H9 (cell line): Measurements from ENCODE around the gene GABRB1. TPM values are rescaled to one million over a fixed set of nuclear protein-coding genes. Genes with fewer than 3 reads are reported as not detected.

Source experiments
- DNase-seq: peaks from one replicate; pipeline ENCODE4 v3.0.0-alpha.2; 2017
- H2AFZ ChIP-seq: one replicate; pipeline ENCODE4 v1.6.1; 2013; ENCODE audit warnings: mild to moderate bottlenecking, low read length, control low read depth, moderate library complexity
- H2AK5ac ChIP-seq: 2 replicates; pipeline ENCODE4 v1.6.1; 2013; ENCODE audit warnings: low read length, control low read depth, mixed read lengths; ENCODE audit not compliant: insufficient read length
- H2BK120ac ChIP-seq: one replicate; pipeline ENCODE4 v1.6.1; 2013; ENCODE audit warnings: low read depth, mild to moderate bottlenecking, low read length, control low read depth, inconsistent platforms; ENCODE audit not compliant: poor library complexity, severe bottlenecking
- H2BK12ac ChIP-seq: 2 replicates; pipeline ENCODE4 v1.6.1; 2013; ENCODE audit warnings: low read length, control low read depth, mixed read lengths, low read depth; ENCODE audit not compliant: insufficient read length
- H2BK15ac ChIP-seq: 2 replicates; pipeline ENCODE4 v1.6.1; 2013; ENCODE audit warnings: low read depth, low read length, control low read depth
- H2BK20ac ChIP-seq: one replicate; pipeline ENCODE4 v1.6.1; 2013; ENCODE audit warnings: low read depth, mild to moderate bottlenecking, low read length, control low read depth, inconsistent platforms; ENCODE audit not compliant: poor library complexity, severe bottlenecking
- H2BK5ac ChIP-seq: 2 replicates; pipeline ENCODE4 v1.6.1; 2013; ENCODE audit warnings: low read length, control low read depth, mixed read lengths; ENCODE audit not compliant: insufficient read length
- H3K14ac ChIP-seq: 2 replicates; pipeline ENCODE4 v1.6.1; 2013; ENCODE audit warnings: low read length, control low read depth; ENCODE audit not compliant: insufficient read depth
- H3K18ac ChIP-seq: 2 replicates; pipeline ENCODE4 v1.6.1; 2013; ENCODE audit warnings: low read depth, mild to moderate bottlenecking, mixed read lengths, low read length, control low read depth; ENCODE audit not compliant: insufficient read length
- H3K23ac ChIP-seq: 2 replicates; pipeline ENCODE4 v1.6.1; 2013; ENCODE audit warnings: low read length, control low read depth, mixed read lengths, low read depth; ENCODE audit not compliant: insufficient read length
- H3K23me2 ChIP-seq: 2 replicates; pipeline ENCODE4 v1.6.1; 2013; ENCODE audit warnings: low read depth, mild to moderate bottlenecking, mixed read lengths, low read length, control low read depth; ENCODE audit not compliant: insufficient read length, poor library complexity, severe bottlenecking
- H3K27ac ChIP-seq: 2 replicates; pipeline ENCODE4 v1.5.1; 2013; ENCODE audit warnings: low read length, control low read depth, mixed read lengths, low read depth; ENCODE audit not compliant: insufficient read length
- H3K27me3 ChIP-seq: 2 replicates; pipeline ENCODE4 v1.6.1; 2013; ENCODE audit warnings: low read length, control low read depth, inconsistent platforms; ENCODE audit not compliant: insufficient read depth
- H3K4ac ChIP-seq: 2 replicates; pipeline ENCODE4 v1.6.1; 2013; ENCODE audit warnings: low read depth, mild to moderate bottlenecking, control low read depth, inconsistent platforms, low read length, moderate library complexity
- H3K4me1 ChIP-seq: 2 replicates; pipeline ENCODE4 v1.6.1; 2013; ENCODE audit warnings: low read length, control low read depth, inconsistent platforms; ENCODE audit not compliant: insufficient read depth
- H3K4me2 ChIP-seq: 2 replicates; pipeline ENCODE4 v1.6.1; 2013; ENCODE audit warnings: low read length, control low read depth, mixed read lengths; ENCODE audit not compliant: insufficient read length, insufficient read depth
- H3K56ac ChIP-seq: 2 replicates; pipeline ENCODE4 v1.6.1; 2013; ENCODE audit warnings: low read depth, mild to moderate bottlenecking, mixed read lengths, low read length, control low read depth; ENCODE audit not compliant: insufficient read length
- H3K79me1 ChIP-seq: 2 replicates; pipeline ENCODE4 v1.6.1; 2013; ENCODE audit warnings: low read depth, mild to moderate bottlenecking, moderate library complexity, low read length, control low read depth, inconsistent platforms; ENCODE audit not compliant: insufficient read depth, poor library complexity, severe bottlenecking
- H3K79me2 ChIP-seq: 2 replicates; pipeline ENCODE4 v1.6.1; 2013; ENCODE audit warnings: low read length, control low read depth, inconsistent platforms; ENCODE audit not compliant: insufficient read depth
- H3K9ac ChIP-seq: 2 replicates; pipeline ENCODE4 v1.6.1; 2013; ENCODE audit warnings: low read length, control low read depth, mixed read lengths; ENCODE audit not compliant: insufficient read length; ENCODE audit errors: extremely low read depth
- H3K9me3 ChIP-seq: one replicate; pipeline ENCODE4 v1.6.1; 2013; ENCODE audit warnings: low read depth, low read length, inconsistent platforms; ENCODE audit not compliant: control insufficient read depth
- H3T11ph ChIP-seq: one replicate; pipeline ENCODE4 v1.6.1; 2013; ENCODE audit warnings: mild to moderate bottlenecking, low read length, control low read depth, inconsistent platforms
- H4K20me1 ChIP-seq: one replicate; pipeline ENCODE4 v1.6.1; 2013; ENCODE audit not compliant: control insufficient read depth, insufficient read length, insufficient read depth
- H4K5ac ChIP-seq: 2 replicates; pipeline ENCODE4 v1.6.1; 2013; ENCODE audit warnings: low read depth, mild to moderate bottlenecking, mixed read lengths, low read length, control low read depth; ENCODE audit not compliant: insufficient read length
- H4K8ac ChIP-seq: replicated peaks from 2 replicates; pipeline ENCODE4 v1.6.1; 2013; ENCODE audit warnings: low read length, control low read depth, mixed read lengths, low read depth; ENCODE audit not compliant: insufficient read length
- H4K91ac ChIP-seq: 2 replicates; pipeline ENCODE4 v1.6.1; 2013; ENCODE audit warnings: low read depth, mild to moderate bottlenecking, moderate library complexity, mixed read lengths, low read length, control low read depth; ENCODE audit not compliant: insufficient read length
- H3K27ac Mint-ChIP-seq, 3 experiments: 2 replicates in 2 of 3; 3 replicates in 1 of 3; pipeline ENCODE4 v1.8.0; 2020 to 2021; ENCODE audit warnings: mixed read lengths in 3 of 3, mild to moderate bottlenecking in 1 of 3, moderate library complexity in 1 of 3
- H3K27me3 Mint-ChIP-seq: 2 replicates; pipeline ENCODE4 v1.8.0; 2021; ENCODE audit warnings: low read depth, mild to moderate bottlenecking, moderate library complexity, mixed read lengths
- H3K36me3 Mint-ChIP-seq, 3 experiments: 2 replicates in 2 of 3; 3 replicates in 1 of 3; pipeline ENCODE4 v1.8.0; 2020 to 2021; ENCODE audit warnings: low read depth in 3 of 3, mixed read lengths in 3 of 3; ENCODE audit not compliant: insufficient read depth in 1 of 3
- H3K4me1 Mint-ChIP-seq, 2 experiments: 2 replicates each; pipeline ENCODE4 v1.8.0; 2020; ENCODE audit warnings: mixed read lengths in 2 of 2
- H3K4me3 Mint-ChIP-seq, 2 experiments: 2 replicates in 1 of 2; 3 replicates in 1 of 2; pipeline ENCODE4 v1.8.0; 2020 to 2021; ENCODE audit warnings: mild to moderate bottlenecking in 2 of 2, mixed read lengths in 2 of 2, moderate library complexity in 1 of 2
- H3K9me3 Mint-ChIP-seq, 2 experiments: 2 replicates in 1 of 2; 3 replicates in 1 of 2; pipeline ENCODE4 v1.8.0; 2020; ENCODE audit warnings: mild to moderate bottlenecking in 2 of 2, mixed read lengths in 2 of 2, moderate library complexity in 1 of 2
- WGBS: extraction: QIAGEN DNeasy Blood & Tissue Kit; methylation state at CpG from one replicate; pipeline ENCODE4 v1.1.7; 2013; ENCODE audit warnings: missing lambda C conversion rate, low lambda C conversion rate, mixed read lengths; ENCODE audit not compliant: insufficient read length; ENCODE audit errors: extremely low coverage; 5-methylcytosine and 5-hydroxymethylcytosine counted together
- total RNA-seq: library from RNA; stranded (reverse); gene quantifications from 2 replicates; pipeline ENCODE4 v1.2.1, GENCODE V29; 2021
- TF ChIP-seq, protein P1 (sequence below): fragments of 200-600 bp; sonication (generic); conservative IDR thresholded peaks from 3 replicates; pipeline ENCODE4 v1.8.0; 2021; ENCODE audit warnings: antibody characterized with exemption, mild to moderate bottlenecking

GABRB1 gene
- total RNA-seq, 1 experiment from 2014 or later = 0.39 TPM

DNA sequence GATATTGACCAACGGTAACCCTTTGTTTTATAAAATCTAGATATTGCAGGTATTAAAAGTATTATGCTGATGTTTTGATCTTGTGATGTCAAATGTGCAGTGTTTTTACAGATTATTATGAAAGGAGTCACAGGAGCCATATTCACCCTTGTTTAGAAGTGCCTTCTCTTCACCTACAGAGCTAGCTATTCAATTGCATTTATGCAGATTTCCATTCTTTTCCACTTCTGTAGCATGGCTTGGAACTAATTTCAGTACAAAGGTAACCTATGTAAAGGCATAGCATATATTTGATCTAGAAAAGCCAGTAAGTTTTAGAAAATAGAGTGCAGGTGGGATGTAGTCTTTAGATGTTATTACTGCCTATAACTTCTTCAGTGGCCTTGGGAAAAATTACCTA lies 176.2 kb downstream of the GABRB1 start:
- no peak for DNase-seq

More for the DNA sequence above, 176.2 kb downstream of the GABRB1 start:
- H4K8ac ChIP-seq = no peak overlapping the region
- H3K79me1 ChIP-seq = no peaks in the 10 kb centered on the region
- H3T11ph ChIP-seq = no peak overlapping the region
- H3K4me3 Mint-ChIP-seq = no peak overlapping the region
- H4K20me1 ChIP-seq = no peaks in the 10 kb centered on the region
- no peak overlapping the region for H2BK120ac ChIP-seq
- 0 out of 7 replicates have a peak, but pooled peaks cover 0 to 4% (median 0%) of the 10 kb centered on the region in 3 experiments for H3K36me3 Mint-ChIP-seq
- no CpG with 5 or more reads among the region's 1 CpG for WGBS
- H3K23me2 ChIP-seq = no peaks in the 10 kb centered on the region
- H3K4me1 Mint-ChIP-seq = peaks cover 13 to 15% of the 10 kb centered on the region in 2 experiments
- H3K14ac ChIP-seq = no peak overlapping the region
- no peak overlapping the region for H2BK20ac ChIP-seq
- no peak overlapping the region for H3K56ac ChIP-seq
- peaks cover 0 to 3% of the 10 kb centered on the region in 2 experiments; a peak in 1 of 5 replicates for H3K9me3 Mint-ChIP-seq
- no peak overlapping the region for H3K23ac ChIP-seq
- H3K4me2 ChIP-seq = no peak overlapping the region
- H3K27ac ChIP-seq = no peak overlapping the region
- H3K18ac ChIP-seq = no peak overlapping the region
- H4K91ac ChIP-seq = no peak overlapping the region
- H3K27me3 ChIP-seq = no peaks in the 10 kb centered on the region
- H4K5ac ChIP-seq = no peak overlapping the region
- no peaks in the 10 kb centered on the region; the same call in 1 of the 2 replicates for H3K27me3 Mint-ChIP-seq
- no peaks in the 10 kb centered on the region; the same call in 1 of the 2 replicates for H3K4me1 ChIP-seq
- H2BK5ac ChIP-seq = no peak overlapping the region
- H2AK5ac ChIP-seq = no peak overlapping the region
- no peak overlapping the region for H2BK12ac ChIP-seq
- TF ChIP-seq, protein P1, sequence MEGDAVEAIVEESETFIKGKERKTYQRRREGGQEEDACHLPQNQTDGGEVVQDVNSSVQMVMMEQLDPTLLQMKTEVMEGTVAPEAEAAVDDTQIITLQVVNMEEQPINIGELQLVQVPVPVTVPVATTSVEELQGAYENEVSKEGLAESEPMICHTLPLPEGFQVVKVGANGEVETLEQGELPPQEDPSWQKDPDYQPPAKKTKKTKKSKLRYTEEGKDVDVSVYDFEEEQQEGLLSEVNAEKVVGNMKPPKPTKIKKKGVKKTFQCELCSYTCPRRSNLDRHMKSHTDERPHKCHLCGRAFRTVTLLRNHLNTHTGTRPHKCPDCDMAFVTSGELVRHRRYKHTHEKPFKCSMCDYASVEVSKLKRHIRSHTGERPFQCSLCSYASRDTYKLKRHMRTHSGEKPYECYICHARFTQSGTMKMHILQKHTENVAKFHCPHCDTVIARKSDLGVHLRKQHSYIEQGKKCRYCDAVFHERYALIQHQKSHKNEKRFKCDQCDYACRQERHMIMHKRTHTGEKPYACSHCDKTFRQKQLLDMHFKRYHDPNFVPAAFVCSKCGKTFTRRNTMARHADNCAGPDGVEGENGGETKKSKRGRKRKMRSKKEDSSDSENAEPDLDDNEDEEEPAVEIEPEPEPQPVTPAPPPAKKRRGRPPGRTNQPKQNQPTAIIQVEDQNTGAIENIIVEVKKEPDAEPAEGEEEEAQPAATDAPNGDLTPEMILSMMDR = no peak
- no peak overlapping the region for H3K9ac ChIP-seq
- no peaks in the 10 kb centered on the region for H3K9me3 ChIP-seq
- no peak overlapping the region for H3K4ac ChIP-seq
- no peak overlapping the region for H2AFZ ChIP-seq
- H2BK15ac ChIP-seq = no peak overlapping the region
- H3K79me2 ChIP-seq = no peaks in the 10 kb centered on the region
- H3K27ac Mint-ChIP-seq = no peak overlapping the region
